Vagina (tissue), 2 donors: Measurements from ENCODE around the gene TPGS2. TPM values are rescaled to one million over a fixed set of nuclear protein-coding genes. Genes with fewer than 3 reads are reported as not detected.

Experiments
- DNase-seq, 2 donors: peaks; one replicate each; pipeline ENCODE4 v3.0.0-alpha.2; 2017; ENCODE audit errors: extremely low spot score in 2 of 2
- H3K27ac ChIP-seq: fragments of 200-600 bp; sonication (generic); one replicate; pipeline ENCODE4 v1.5.1; 2019
- H3K27me3 ChIP-seq: fragments of 200-600 bp; sonication (generic); one replicate; pipeline ENCODE4 v1.5.1; 2019
- H3K36me3 ChIP-seq, 2 donors: fragments of 200-600 bp; sonication (generic); one replicate each; pipeline ENCODE4 v1.5.1; 2017 to 2019
- H3K4me1 ChIP-seq: fragments of 200-600 bp; sonication (generic); one replicate; pipeline ENCODE4 v1.5.1; 2019
- H3K4me3 ChIP-seq, 2 donors: fragments of 200-600 bp; sonication (generic); 1 replicate in 1 of 2; 2 replicates in 1 of 2; pipeline ENCODE4 v1.5.1; 2016 to 2019
- H3K9me3 ChIP-seq: fragments of 200-600 bp; sonication (generic); one replicate; pipeline ENCODE4 v1.5.1; 2019
- CTCF ChIP-seq, 3 experiments: fragments of 450-650 bp in 2 of 3; fragments of 200-600 bp in 1 of 3; sonication (generic) in 1 of 3; IDR thresholded peaks; one replicate each; pipeline ENCODE4 v1.5.1; 2017 to 2019; ENCODE audit warnings: antibody characterized with exemption in 3 of 3, mild to moderate bottlenecking in 2 of 3, moderate library complexity in 2 of 3
- POLR2A ChIP-seq, 2 donors: fragments of 450-650 bp; IDR thresholded peaks; one replicate each; pipeline ENCODE4 v1.6.1; 2017; ENCODE audit warnings: antibody characterized with exemption in 2 of 2, mild to moderate bottlenecking in 2 of 2, moderate library complexity in 2 of 2
- POLR2AphosphoS5 ChIP-seq, 2 donors: sonication (generic); formaldehyde crosslinking; IDR thresholded peaks; one replicate each; pipeline ENCODE4 v1.9.0; 2017; ENCODE audit warnings: antibody characterized with exemption in 2 of 2, mild to moderate bottlenecking in 2 of 2, low read depth in 1 of 2; ENCODE audit not compliant: insufficient read depth in 1 of 2
- intact Hi-C: fragments of 100-400 bp; cut with DNase I; formaldehyde crosslinking; loops from one replicate; pipeline ENCODE4 v1.15.1; 2023
- total RNA-seq: library from RNA; depleted of rRNA; stranded (reverse); fragments of >200 nt; gene quantifications from one replicate; pipeline ENCODE4 v1.2.3, GENCODE V29; 2016

TPGS2 gene
- total RNA-seq, 1 donor from 2014 or later: 171 TPM

- no peaks in the 10 kb centered on the region for H3K9me3 ChIP-seq
- peaks cover 0 to 67% of the 10 kb centered on the region in 2 donors for H3K36me3 ChIP-seq
- intact Hi-C loops: no loop called here
Observed at GRCh38 chr18:36798738-36799473, 29.9 kb downstream of the TPGS2 start.

GRCh38 chr18:36792634-36793283 lies 36.0 kb downstream of the TPGS2 start:
- Histone ChIP-seq H3K9me3 (no peaks in the 10 kb centered on the region), H3K36me3 (peaks cover 3 to 42% of the 10 kb centered on the region in 2 donors)
- intact Hi-C loops: no loop called here

More at GRCh38 chr18:36798738-36799473, 29.9 kb downstream of the TPGS2 start:
- Histone ChIP-seq H3K27me3 (no peaks in the 10 kb centered on the region), H3K4me3 (no peak overlapping the region), H3K4me1 (no peaks in the 10 kb centered on the region), H3K27ac (no peak overlapping the region)
- no peak for DNase-seq
- TF ChIP-seq POLR2AphosphoS5 (IDR thresholded peaks at IDR 0.05; ENCODE audit: insufficient read depth in 1 of 2, low read depth in 1 of 2) (no peak), POLR2A (IDR thresholded peaks at IDR 0.05) (no peak), CTCF (IDR thresholded peaks at IDR 0.05) (no peak)

GRCh38 chr18:36786686-36787085 lies 42.1 kb downstream of the TPGS2 start:
- intact Hi-C loops: no loop called here
- Histone ChIP-seq H3K4me1 (peaks cover 15% of the 10 kb centered on the region), H3K36me3 (peaks cover 0 to 6% of the 10 kb centered on the region in 2 donors), H3K27me3 (no peaks in the 10 kb centered on the region), H3K4me3 (no peak overlapping the region), H3K27ac (no peak overlapping the region), H3K9me3 (no peaks in the 10 kb centered on the region)
- TF ChIP-seq POLR2AphosphoS5 (IDR thresholded peaks at IDR 0.05; ENCODE audit: insufficient read depth in 1 of 2, low read depth in 1 of 2) (peak in 1 of 2 donors; percentile 27), CTCF (IDR thresholded peaks at IDR 0.05) (no peak), POLR2A (IDR thresholded peaks at IDR 0.05) (no peak)
- no peak for DNase-seq

More at GRCh38 chr18:36792634-36793283, 36.0 kb downstream of the TPGS2 start:
- no peak overlapping the region for H3K4me3 ChIP-seq
- no peaks in the 10 kb centered on the region for H3K27me3 ChIP-seq
- no peak overlapping the region for H3K27ac ChIP-seq
- H3K4me1 ChIP-seq: no peaks in the 10 kb centered on the region
- TF ChIP-seq POLR2A (IDR thresholded peaks at IDR 0.05): no peak
- TF ChIP-seq POLR2AphosphoS5 (IDR thresholded peaks at IDR 0.05; ENCODE audit: insufficient read depth in 1 of 2, low read depth in 1 of 2): no peak
- TF ChIP-seq CTCF (IDR thresholded peaks at IDR 0.05): no peak
- no peak for DNase-seq

GRCh38 chr18:36783792-36784191 lies 45.0 kb downstream of the TPGS2 start:
- intact Hi-C loops: no loop called here
- no peaks in the 10 kb centered on the region for H3K36me3 ChIP-seq
- TF ChIP-seq POLR2AphosphoS5 (IDR thresholded peaks at IDR 0.05; ENCODE audit: insufficient read depth in 1 of 2, low read depth in 1 of 2) (no peak), POLR2A (IDR thresholded peaks at IDR 0.05) (no peak), CTCF (IDR thresholded peaks at IDR 0.05) (no peak)
- H3K4me3 ChIP-seq: no peak overlapping the region
- no peak for DNase-seq
- H3K9me3 ChIP-seq: no peaks in the 10 kb centered on the region
- no peaks in the 10 kb centered on the region for H3K27me3 ChIP-seq
- no peak overlapping the region for H3K27ac ChIP-seq
- H3K4me1 ChIP-seq: peaks cover 15% of the 10 kb centered on the region

DNA sequence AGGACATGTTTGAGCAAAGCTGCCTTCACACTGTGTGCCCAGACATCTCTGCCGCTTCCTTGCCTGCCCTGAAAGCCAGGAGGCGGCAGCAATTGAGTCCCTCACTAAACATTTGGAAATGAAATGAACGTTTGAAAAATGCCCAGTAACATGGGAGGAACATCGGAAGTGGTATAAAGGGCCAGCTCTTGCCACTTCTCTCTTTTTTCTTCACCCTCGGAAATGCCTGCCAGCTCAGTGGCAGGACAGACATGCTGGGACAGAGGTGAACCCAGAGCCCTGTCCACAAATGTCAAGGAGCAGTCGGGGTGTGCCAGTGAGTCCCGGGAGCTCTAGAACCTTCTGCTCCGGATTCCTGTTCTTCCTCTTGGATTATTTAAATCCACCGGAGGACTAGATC lies 46.1 kb downstream of the TPGS2 start:
- intact Hi-C loops: no loop called here
- TF ChIP-seq POLR2AphosphoS5 (IDR thresholded peaks at IDR 0.05; ENCODE audit: insufficient read depth in 1 of 2, low read depth in 1 of 2): no peak
- TF ChIP-seq CTCF (IDR thresholded peaks at IDR 0.05): no peak
- no peak for TF ChIP-seq POLR2A (IDR thresholded peaks at IDR 0.05)
- Histone ChIP-seq H3K36me3 (no peaks in the 10 kb centered on the region), H3K4me1 (peaks cover 15% of the 10 kb centered on the region), H3K9me3 (no peaks in the 10 kb centered on the region), H3K27me3 (no peaks in the 10 kb centered on the region), H3K27ac (no peak overlapping the region), H3K4me3 (no peak overlapping the region)
- no peak for DNase-seq
